Caco-2 (cell line): ENCODE data around the gene NAV1. TPM values are rescaled to one million over a fixed set of nuclear protein-coding genes. Genes with fewer than 3 reads are reported as not detected.

ENCODE experiments used
- BruUV-seq: library from RNA; stranded (reverse); fragments of 400-500 nt; replicated peaks from 2 replicates; lab custom pipeline; 2021; lab: Mats Ljungman, UMichigan
- CTCF ChIA-PET: fragments of 300-600 bp; sonication (Branson Sonifier 250); formaldehyde crosslinking; loops from one replicate; lab custom pipeline; 2022; ENCODE audit warnings: antibody characterized with exemption; lab: Charles Lee
- POLR2A ChIA-PET: fragments of 300-600 bp; sonication (Branson Sonifier 250); formaldehyde crosslinking; loops from one replicate; lab custom pipeline; 2022; ENCODE audit warnings: antibody characterized with exemption; lab: Charles Lee
- DNase-seq, 2 experiments: peaks; one replicate each; pipeline versions ENCODE4 v3.0.0 to v3.0.0-alpha.2; 2020 to 2022
- H3K27me3 ChIP-seq: replicated peaks from 2 replicates; pipeline ENCODE4 v1.6.0; 2011; ENCODE audit warnings: low read length; ENCODE audit not compliant: control insufficient read depth, insufficient read depth
- H3K36me3 ChIP-seq: 2 replicates; pipeline ENCODE4 v1.5.1; 2011; ENCODE audit warnings: low read length; ENCODE audit not compliant: control insufficient read depth, insufficient read depth
- H3K4me1 ChIP-seq: fragments of 250-450 bp; sonication (Bioruptor Pico); 2 replicates; pipeline ENCODE4 v1.5.1; 2020; ENCODE audit warnings: mild to moderate bottlenecking
- H3K4me3 ChIP-seq: 2 replicates; pipeline ENCODE4 v1.5.1; 2011; ENCODE audit warnings: low read depth, mild to moderate bottlenecking, control low read depth, low read length
- H3K9me3 ChIP-seq: fragments of 250-450 bp; sonication (Bioruptor Pico); 2 replicates; pipeline ENCODE4 v1.5.1; 2020; ENCODE audit warnings: mild to moderate bottlenecking, moderate library complexity
- H3K27ac Mint-ChIP-seq: one replicate; pipeline ENCODE4 v1.8.0; 2022; ENCODE audit warnings: mixed read lengths; ENCODE audit not compliant: unreplicated experiment
- H3K27me3 Mint-ChIP-seq: one replicate; pipeline ENCODE4 v1.8.0; 2022; ENCODE audit warnings: mixed read lengths; ENCODE audit not compliant: insufficient read depth, unreplicated experiment
- H3K36me3 Mint-ChIP-seq: one replicate; pipeline ENCODE4 v1.8.0; 2022; ENCODE audit warnings: mild to moderate bottlenecking, mixed read lengths; ENCODE audit not compliant: insufficient read depth, unreplicated experiment
- H3K4me1 Mint-ChIP-seq: one replicate; pipeline ENCODE4 v1.8.0; 2022; ENCODE audit warnings: low read depth, mixed read lengths; ENCODE audit not compliant: unreplicated experiment
- H3K4me3 Mint-ChIP-seq: one replicate; pipeline ENCODE4 v1.8.0; 2022; ENCODE audit warnings: mild to moderate bottlenecking, moderate library complexity, mixed read lengths; ENCODE audit not compliant: unreplicated experiment
- H3K9me3 Mint-ChIP-seq: one replicate; pipeline ENCODE4 v1.8.0; 2022; ENCODE audit warnings: mixed read lengths; ENCODE audit not compliant: unreplicated experiment
- CTCF ChIP-seq, 2 experiments: fragments of 200-600 bp in 1 of 2; IDR thresholded peaks; 1 replicate in 1 of 2; 2 replicates in 1 of 2; pipeline versions ENCODE4 v1.5.1 to v1.8.0; 2011 to 2022; ENCODE audit warnings: antibody characterized with exemption in 1 of 2, control low read depth in 1 of 2, inconsistent platforms in 1 of 2, low read depth in 1 of 2, low read length in 1 of 2, mild to moderate bottlenecking in 1 of 2, moderate library complexity in 1 of 2; ENCODE audit not compliant: insufficient read depth in 1 of 2, severe bottlenecking in 1 of 2, unreplicated experiment in 1 of 2
- intact Hi-C: fragments of 100-400 bp; cut with micrococcal nuclease; formaldehyde crosslinking; loops from one replicate; pipeline ENCODE4 v1.10.0; 2022; ENCODE audit not compliant: unreplicated experiment
- total RNA-seq: library from RNA; stranded (reverse); gene quantifications from 2 replicates; pipeline ENCODE4 v1.2.3, GENCODE V29; 2022

The NAV1 gene
- total RNA-seq, 1 experiment from 2014 or later: 2.0 TPM

GRCh38 chr1:201505503-201505890 lies 33.4 kb upstream of the NAV1 start:
- Mint-ChIP-seq H3K4me1 (peaks cover 37% of the 10 kb centered on the region), H3K27ac (peak overlapping the region; percentile 97)
- peaks cover 59% of the 10 kb centered on the region for H3K4me1 ChIP-seq

GRCh38 chr1:201506092-201506491 lies 32.8 kb upstream of the NAV1 start:
- Histone ChIP-seq H3K36me3 (no peaks in the 10 kb centered on the region), H3K27me3 (no peaks in the 10 kb centered on the region), H3K4me1 (peaks cover 53% of the 10 kb centered on the region), H3K4me3 (peak overlapping the region; percentile 60), H3K9me3 (no peaks in the 10 kb centered on the region)
- Mint-ChIP-seq H3K4me1 (peaks cover 31% of the 10 kb centered on the region), H3K4me3 (peak overlapping the region; percentile 82), H3K36me3 (peaks cover 9% of the 10 kb centered on the region), H3K27me3 (no peaks in the 10 kb centered on the region), H3K9me3 (no peaks in the 10 kb centered on the region), H3K27ac (peak overlapping the region; percentile 80)
- ChIA-PET CTCF (interaction anchor here (6.2 kb wide), 1 partner anchor 24 kb away, joined by 46 read pairs; no protein-coding TSS in a partner anchor), POLR2A (interaction anchor here (0.8 kb wide), 1 partner anchor 26 kb away, joined by 3 read pairs; no protein-coding TSS in a partner anchor)
- BruUV-seq: TSS peak; percentile 33
- no peak for TF ChIP-seq CTCF (IDR thresholded peaks at IDR 0.05; ENCODE audit: insufficient read depth in 1 of 2, low read depth in 1 of 2, low read length in 1 of 2, severe bottlenecking in 1 of 2, unreplicated experiment in 1 of 2)
- intact Hi-C loops: no loop called here
- no peak for DNase-seq

More at GRCh38 chr1:201505503-201505890, 33.4 kb upstream of the NAV1 start:
- BruUV-seq: no TSS peak
- intact Hi-C loops: no loop called here
- H3K4me3 ChIP-seq: no peak overlapping the region
- TF ChIP-seq CTCF (IDR thresholded peaks at IDR 0.05; ENCODE audit: insufficient read depth in 1 of 2, low read depth in 1 of 2, low read length in 1 of 2, severe bottlenecking in 1 of 2, unreplicated experiment in 1 of 2): no peak
- CTCF ChIA-PET: interaction anchor here (0.5 to 6.2 kb wide), 2 partner anchors 24 to 34 kb away, joined by 3 to 46 read pairs; no protein-coding TSS in a partner anchor
- Mint-ChIP-seq H3K4me3 (peak overlapping the region; percentile 82), H3K27me3 (no peaks in the 10 kb centered on the region), H3K9me3 (no peaks in the 10 kb centered on the region), H3K36me3 (peaks cover 9% of the 10 kb centered on the region)
- H3K9me3 ChIP-seq: no peaks in the 10 kb centered on the region
- POLR2A ChIA-PET: no interaction called here
- H3K27me3 ChIP-seq: no peaks in the 10 kb centered on the region
- DNase-seq: no peak
- H3K36me3 ChIP-seq: no peaks in the 10 kb centered on the region

GRCh38 chr1:201506557-201507359 lies 32.2 kb upstream of the NAV1 start, which contains the start of gene CSRP1:
Gene CSRP1, minus strand, starts transcription at chr1:201507123. Its CDS starts 10,820 bp downstream, at chr1:201496303.
- intact Hi-C loops: no loop called here
- H3K4me1 Mint-ChIP-seq: peaks cover 31% of the 10 kb centered on the region
- peaks cover 9% of the 10 kb centered on the region for H3K36me3 Mint-ChIP-seq
- CTCF ChIA-PET: interaction anchor here (6.2 kb wide), 1 partner anchor 25 kb away, joined by 46 read pairs; no protein-coding TSS in a partner anchor
- peak within 1 kb of the TSS; percentile 82 for H3K4me3 Mint-ChIP-seq
- H3K4me3 ChIP-seq: peak within 1 kb of the TSS; percentile 60
- POLR2A ChIA-PET: interaction anchor here (0.8 to 1.5 kb wide), 2 partner anchors 25 to 27 kb away, joined by 3 read pairs; no protein-coding TSS in a partner anchor
- peaks cover 50% of the 10 kb centered on the region for H3K4me1 ChIP-seq
- DNase-seq: peak; percentile 72 to 78
- BruUV-seq: no TSS peak
- H3K27me3 ChIP-seq: no peaks in the 10 kb centered on the region
- no peaks in the 10 kb centered on the region for H3K9me3 Mint-ChIP-seq
- H3K36me3 ChIP-seq: no peaks in the 10 kb centered on the region
- TF ChIP-seq CTCF (IDR thresholded peaks at IDR 0.05; ENCODE audit: insufficient read depth in 1 of 2, low read depth in 1 of 2, low read length in 1 of 2, severe bottlenecking in 1 of 2, unreplicated experiment in 1 of 2): no peak
- H3K9me3 ChIP-seq: no peaks in the 10 kb centered on the region
- peak within 1 kb of the TSS; percentile 80 for H3K27ac Mint-ChIP-seq
- no peaks in the 10 kb centered on the region for H3K27me3 Mint-ChIP-seq
